ENCODE data around the gene IFITM1. TPM values are rescaled to one million over a fixed set of nuclear protein-coding genes. Genes with fewer than 3 reads are reported as not detected.

Gene IFITM1
- total RNA-seq, 1 experiment from 2014 or later = 3.2 TPM

GRCh38 chr11:293852-294661 is 19.8 kb upstream of the IFITM1 start:
- ChIA-PET CTCF (no interaction called here), POLR2A (no interaction called here)
- TF ChIP-seq CTCF (IDR thresholded peaks at IDR 0.05; ENCODE audit: insufficient read depth in 1 of 2, low read depth in 1 of 2, low read length in 1 of 2, severe bottlenecking in 1 of 2, unreplicated experiment in 1 of 2) = no peak
- Mint-ChIP-seq H3K27me3 (ENCODE audit: insufficient read depth, unreplicated experiment) (no peaks in the 10 kb centered on the region), H3K27ac (ENCODE audit: unreplicated experiment) (no peak overlapping the region), H3K9me3 (ENCODE audit: unreplicated experiment) (no peaks in the 10 kb centered on the region), H3K4me3 (ENCODE audit: unreplicated experiment) (no peak overlapping the region), H3K4me1 (ENCODE audit: low read depth, unreplicated experiment) (no peaks in the 10 kb centered on the region), H3K36me3 (ENCODE audit: insufficient read depth, unreplicated experiment) (peaks cover 27% of the 10 kb centered on the region)
- Histone ChIP-seq H3K4me1 (peaks cover 13% of the 10 kb centered on the region), H3K27me3 (replicated peaks; ENCODE audit: control insufficient read depth, insufficient read depth, low read length) (no peaks in the 10 kb centered on the region), H3K4me3 (ENCODE audit: low read depth, low read length) (no peak overlapping the region), H3K36me3 (ENCODE audit: control insufficient read depth, insufficient read depth, low read length) (no peaks in the 10 kb centered on the region), H3K9me3 (no peaks in the 10 kb centered on the region)
- DNase-seq = peak in 1 of 2 experiments; percentile 26
- no TSS peak for BruUV-seq (replicated peaks)
- intact Hi-C loops (cut with micrococcal nuclease; ENCODE audit: unreplicated experiment) = no loop called here

GRCh38 chr11:294780-295179 is 19.1 kb upstream of the IFITM1 start:
- Mint-ChIP-seq H3K9me3 (ENCODE audit: unreplicated experiment) (no peaks in the 10 kb centered on the region), H3K4me3 (ENCODE audit: unreplicated experiment) (no peak overlapping the region), H3K27ac (ENCODE audit: unreplicated experiment) (no peak overlapping the region), H3K27me3 (ENCODE audit: insufficient read depth, unreplicated experiment) (no peaks in the 10 kb centered on the region), H3K36me3 (ENCODE audit: insufficient read depth, unreplicated experiment) (peaks cover 27% of the 10 kb centered on the region), H3K4me1 (ENCODE audit: low read depth, unreplicated experiment) (no peaks in the 10 kb centered on the region)
- Histone ChIP-seq H3K27me3 (replicated peaks; ENCODE audit: control insufficient read depth, insufficient read depth, low read length) (no peaks in the 10 kb centered on the region), H3K4me1 (peaks cover 10% of the 10 kb centered on the region), H3K36me3 (ENCODE audit: control insufficient read depth, insufficient read depth, low read length) (no peaks in the 10 kb centered on the region), H3K9me3 (no peaks in the 10 kb centered on the region), H3K4me3 (ENCODE audit: low read depth, low read length) (no peak overlapping the region)
- intact Hi-C loops (cut with micrococcal nuclease; ENCODE audit: unreplicated experiment) = no loop called here
- TF ChIP-seq CTCF (IDR thresholded peaks at IDR 0.05; ENCODE audit: insufficient read depth in 1 of 2, low read depth in 1 of 2, low read length in 1 of 2, severe bottlenecking in 1 of 2, unreplicated experiment in 1 of 2) = no peak
- no peak for DNase-seq
- ChIA-PET CTCF (no interaction called here), POLR2A (interaction anchor here (1.1 kb wide), 1 partner anchor 88 kb away, joined by 4 read pairs; the partner anchor contains the start of genes BET1L and RIC8A)
- no TSS peak for BruUV-seq (replicated peaks)

- Histone ChIP-seq H3K4me3 (ENCODE audit: low read depth, low read length) (no peak overlapping the region), H3K36me3 (ENCODE audit: control insufficient read depth, insufficient read depth, low read length) (no peaks in the 10 kb centered on the region), H3K9me3 (no peaks in the 10 kb centered on the region), H3K4me1 (peaks cover 15% of the 10 kb centered on the region), H3K27me3 (replicated peaks; ENCODE audit: control insufficient read depth, insufficient read depth, low read length) (no peaks in the 10 kb centered on the region)
- BruUV-seq (replicated peaks) = TSS peak; percentile 32
- H3K9me3 Mint-ChIP-seq (ENCODE audit: unreplicated experiment) = no peaks in the 10 kb centered on the region
- H3K36me3 Mint-ChIP-seq (ENCODE audit: insufficient read depth, unreplicated experiment) = peaks cover 27% of the 10 kb centered on the region
- intact Hi-C loops (cut with micrococcal nuclease; ENCODE audit: unreplicated experiment) = no loop called here
- CTCF ChIA-PET = no interaction called here
- no peak for TF ChIP-seq CTCF (IDR thresholded peaks at IDR 0.05; ENCODE audit: insufficient read depth in 1 of 2, low read depth in 1 of 2, low read length in 1 of 2, severe bottlenecking in 1 of 2, unreplicated experiment in 1 of 2)
- H3K27me3 Mint-ChIP-seq (ENCODE audit: insufficient read depth, unreplicated experiment) = no peaks in the 10 kb centered on the region
- DNase-seq = no peak
- H3K4me3 Mint-ChIP-seq (ENCODE audit: unreplicated experiment) = no peak overlapping the region
- H3K4me1 Mint-ChIP-seq (ENCODE audit: low read depth, unreplicated experiment) = peaks cover 6% of the 10 kb centered on the region
- H3K27ac Mint-ChIP-seq (ENCODE audit: unreplicated experiment) = no peak overlapping the region
- POLR2A ChIA-PET = interaction anchor here (1.1 kb wide), 1 partner anchor 88 kb away, joined by 4 read pairs; the partner anchor contains the start of genes BET1L and RIC8A
Observed at GRCh38 chr11:295351-296170, 18.3 kb upstream of the IFITM1 start.

Data from Caco-2 (cell line).